Diencephalon (tissue), 1 donor: ENCODE data around the gene EIF5B. TPM values are rescaled to one million over a fixed set of nuclear protein-coding genes. Genes with fewer than 3 reads are reported as not detected.

Experiments used
- total RNA-seq: library from RNA; depleted of rRNA; stranded (reverse); fragments of >200 nt; gene quantifications from one replicate; pipeline ENCODE4 v1.2.3, GENCODE V29; 2014

Gene EIF5B, protein sequence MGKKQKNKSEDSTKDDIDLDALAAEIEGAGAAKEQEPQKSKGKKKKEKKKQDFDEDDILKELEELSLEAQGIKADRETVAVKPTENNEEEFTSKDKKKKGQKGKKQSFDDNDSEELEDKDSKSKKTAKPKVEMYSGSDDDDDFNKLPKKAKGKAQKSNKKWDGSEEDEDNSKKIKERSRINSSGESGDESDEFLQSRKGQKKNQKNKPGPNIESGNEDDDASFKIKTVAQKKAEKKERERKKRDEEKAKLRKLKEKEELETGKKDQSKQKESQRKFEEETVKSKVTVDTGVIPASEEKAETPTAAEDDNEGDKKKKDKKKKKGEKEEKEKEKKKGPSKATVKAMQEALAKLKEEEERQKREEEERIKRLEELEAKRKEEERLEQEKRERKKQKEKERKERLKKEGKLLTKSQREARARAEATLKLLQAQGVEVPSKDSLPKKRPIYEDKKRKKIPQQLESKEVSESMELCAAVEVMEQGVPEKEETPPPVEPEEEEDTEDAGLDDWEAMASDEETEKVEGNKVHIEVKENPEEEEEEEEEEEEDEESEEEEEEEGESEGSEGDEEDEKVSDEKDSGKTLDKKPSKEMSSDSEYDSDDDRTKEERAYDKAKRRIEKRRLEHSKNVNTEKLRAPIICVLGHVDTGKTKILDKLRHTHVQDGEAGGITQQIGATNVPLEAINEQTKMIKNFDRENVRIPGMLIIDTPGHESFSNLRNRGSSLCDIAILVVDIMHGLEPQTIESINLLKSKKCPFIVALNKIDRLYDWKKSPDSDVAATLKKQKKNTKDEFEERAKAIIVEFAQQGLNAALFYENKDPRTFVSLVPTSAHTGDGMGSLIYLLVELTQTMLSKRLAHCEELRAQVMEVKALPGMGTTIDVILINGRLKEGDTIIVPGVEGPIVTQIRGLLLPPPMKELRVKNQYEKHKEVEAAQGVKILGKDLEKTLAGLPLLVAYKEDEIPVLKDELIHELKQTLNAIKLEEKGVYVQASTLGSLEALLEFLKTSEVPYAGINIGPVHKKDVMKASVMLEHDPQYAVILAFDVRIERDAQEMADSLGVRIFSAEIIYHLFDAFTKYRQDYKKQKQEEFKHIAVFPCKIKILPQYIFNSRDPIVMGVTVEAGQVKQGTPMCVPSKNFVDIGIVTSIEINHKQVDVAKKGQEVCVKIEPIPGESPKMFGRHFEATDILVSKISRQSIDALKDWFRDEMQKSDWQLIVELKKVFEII
- total RNA-seq = 18.7 TPM

DNA sequence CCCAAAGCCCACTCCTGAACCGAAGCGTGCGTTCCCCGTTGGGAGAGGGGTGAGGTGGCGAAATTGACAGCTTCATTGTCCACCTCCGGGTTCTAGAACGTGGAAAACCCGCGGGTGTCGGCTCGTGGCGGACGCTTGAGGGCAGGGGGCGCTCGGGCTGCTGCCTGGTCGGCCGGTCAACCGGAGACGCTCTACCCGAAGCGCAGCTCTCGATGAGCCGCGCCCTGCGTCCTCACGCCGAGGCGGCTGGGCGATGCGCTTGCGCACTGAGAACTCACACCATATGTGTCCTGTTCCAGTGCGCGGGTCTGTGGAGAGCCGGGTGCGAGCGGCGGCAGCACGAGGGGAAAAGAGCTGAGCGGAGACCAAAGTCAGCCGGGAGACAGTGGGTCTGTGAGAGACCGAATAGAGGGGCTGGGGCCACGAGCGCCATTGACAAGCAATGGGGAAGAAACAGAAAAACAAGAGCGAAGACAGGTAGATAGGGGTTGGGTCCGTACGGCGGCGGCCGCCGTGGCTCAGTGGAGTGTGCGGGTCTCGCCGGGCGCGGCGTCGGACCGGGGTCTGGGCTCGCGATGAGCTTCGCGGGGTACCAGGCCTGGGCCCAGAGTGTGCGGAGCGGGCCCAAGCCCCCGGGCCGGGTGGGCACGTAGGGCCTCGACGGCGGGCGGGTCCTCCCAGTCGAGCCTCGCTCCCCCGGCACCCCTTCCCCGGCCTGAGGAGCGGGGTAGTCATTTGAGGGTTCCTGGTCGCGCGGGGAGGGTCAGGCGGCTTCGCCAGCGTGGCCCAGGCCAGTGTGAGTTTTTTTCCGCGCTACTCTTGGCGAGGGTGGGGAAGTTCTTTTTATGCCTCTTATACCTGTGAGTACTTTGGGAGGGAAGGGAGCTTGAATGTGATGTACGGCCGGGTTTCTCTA, at the start of gene EIF5B:
EIF5B (plus strand) TSS at position 277 of the 916 bp plus-strand sequence; CDS start at position 443, 166 bp downstream.

DNA sequence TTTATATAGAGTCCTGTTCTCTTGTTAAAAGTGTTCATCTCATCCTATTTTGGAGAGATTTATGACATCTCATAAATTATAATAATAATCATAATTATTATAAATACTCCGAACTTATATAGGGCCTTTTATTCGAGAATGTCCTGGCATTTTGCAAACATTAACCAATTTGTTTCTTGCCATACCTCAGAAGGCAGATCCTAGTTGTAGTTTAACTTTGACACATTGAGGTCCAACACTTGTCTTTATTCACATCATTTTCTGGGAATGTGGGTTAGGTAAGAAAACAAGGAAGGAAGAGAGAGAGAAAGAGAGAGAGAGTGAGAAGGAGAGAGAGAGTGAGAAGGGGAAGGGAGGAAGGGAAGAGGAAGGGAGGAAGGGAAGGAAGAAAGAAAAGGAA, 36.1 kb upstream of the EIF5B start, which contains the start of gene LYG1:
LYG1 (minus strand) TSS at position 101 of the 400 bp plus-strand sequence. CDS start 5,527 bp downstream, outside the sequence.

DNA sequence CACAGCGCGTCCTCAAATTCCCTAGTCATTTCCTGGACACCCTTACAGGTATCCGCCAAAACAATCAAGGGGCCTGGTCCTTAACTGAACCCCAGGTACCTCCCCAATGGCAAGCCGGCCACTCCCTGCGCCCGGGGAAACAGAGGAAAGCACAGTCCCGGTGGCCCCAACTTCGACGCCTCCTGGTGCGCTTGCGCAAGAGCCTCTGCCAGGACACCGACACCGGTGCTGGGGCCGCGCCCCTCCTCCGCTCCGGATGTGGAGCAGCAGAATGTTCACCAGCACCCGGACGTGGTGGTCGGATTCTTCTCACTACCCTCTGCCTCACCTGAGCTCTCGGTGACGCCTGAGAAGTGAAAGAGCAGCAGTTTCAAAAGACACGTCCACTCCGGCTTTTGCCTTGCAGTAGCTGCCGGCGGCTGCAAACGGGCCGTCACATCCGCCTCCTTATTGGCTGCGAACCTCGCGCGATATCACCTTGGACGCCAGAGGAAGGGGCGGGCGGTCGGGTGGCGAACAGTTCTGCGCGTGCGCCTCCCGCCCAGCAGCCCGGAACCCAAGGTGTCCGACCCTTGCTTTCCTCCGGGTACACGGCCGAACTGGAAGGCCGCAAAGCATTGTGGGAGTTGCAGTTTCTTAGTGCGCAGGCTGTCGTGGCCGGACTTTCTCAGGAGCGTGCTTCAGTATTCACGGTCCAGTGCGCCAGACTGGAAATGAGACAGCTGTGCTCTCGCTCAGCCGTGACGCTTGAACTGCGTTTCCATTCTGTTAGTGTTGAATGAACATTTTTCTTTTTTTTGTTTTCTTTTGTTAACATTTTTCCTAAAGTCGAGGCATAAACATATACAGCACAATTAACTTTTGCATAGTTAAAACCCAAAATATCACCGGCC, 1.0 kb upstream of the EIF5B start, which contains the start of gene TXNDC9:
TXNDC9 (minus strand) TSS at position 423 of the 893 bp plus-strand sequence. CDS start 3,123 bp downstream, outside the sequence.

Other genes starting within 250 kb of the EIF5B start
- 17.5 TPM for gene C2orf15, start 195.7 kb upstream of the EIF5B start, total RNA-seq
- gene TSGA10, start 182.4 kb upstream of the EIF5B start, total RNA-seq = 26.5 TPM
- gene LIPT1, start 182.4 kb upstream of the EIF5B start, total RNA-seq = 6.7 TPM
- gene MITD1, start 156.3 kb upstream of the EIF5B start, total RNA-seq = 23.1 TPM
- gene MRPL30, start 156.2 kb upstream of the EIF5B start, total RNA-seq = 64.6 TPM
- not detected for gene LYG2, start 81.7 kb upstream of the EIF5B start, total RNA-seq
- gene LYG1, start 36.2 kb upstream of the EIF5B start, total RNA-seq = 0.46 TPM
- gene TXNDC9, start 1.1 kb upstream of the EIF5B start, total RNA-seq = 56.1 TPM
- 76.6 TPM for gene REV1, start 152.6 kb downstream of the EIF5B start, total RNA-seq